PC-9 (cell line): Measurements from ENCODE around the gene ITSN1.
"Not testable (repeated sequence)": the region's sequence is repeated elsewhere in the genome, so short reads cannot be mapped to it uniquely, and the experiment has no call there.

ENCODE experiments used
- EZH2 ChIP-seq: fragments of 200-600 bp; sonication (generic); IDR thresholded peaks from 2 replicates; pipeline ENCODE4 v1.8.0; 2017; ENCODE audit warnings: antibody characterized with exemption, low read depth
- TF ChIP-seq, protein P1 (sequence below): fragments of 200-600 bp; sonication (generic); conservative IDR thresholded peaks from 2 replicates; pipeline ENCODE4 v1.6.1; 2017; ENCODE audit warnings: mixed run types, antibody characterized with exemption, mild to moderate bottlenecking, moderate library complexity

DNA sequence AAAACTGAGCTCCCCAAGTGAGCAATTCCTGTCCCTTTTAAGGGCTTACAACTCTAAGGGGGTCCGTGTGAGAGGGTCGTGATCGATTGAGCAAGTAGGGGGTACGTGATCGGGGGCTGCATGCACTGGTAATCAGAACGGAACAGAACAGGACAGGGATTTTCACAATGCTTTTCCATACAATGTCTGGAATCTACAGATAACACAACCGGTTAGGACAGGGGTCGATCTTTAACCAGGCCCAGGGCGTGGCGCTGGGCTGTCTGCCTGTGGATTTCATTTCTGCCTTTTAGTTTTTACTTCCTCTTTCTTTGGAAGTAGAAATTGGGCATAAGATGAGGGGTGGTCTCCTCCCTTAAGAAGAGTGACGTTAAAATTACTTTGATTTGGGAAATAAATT is 24.7 kb upstream of the ITSN1 start:
- TF ChIP-seq, protein P1, sequence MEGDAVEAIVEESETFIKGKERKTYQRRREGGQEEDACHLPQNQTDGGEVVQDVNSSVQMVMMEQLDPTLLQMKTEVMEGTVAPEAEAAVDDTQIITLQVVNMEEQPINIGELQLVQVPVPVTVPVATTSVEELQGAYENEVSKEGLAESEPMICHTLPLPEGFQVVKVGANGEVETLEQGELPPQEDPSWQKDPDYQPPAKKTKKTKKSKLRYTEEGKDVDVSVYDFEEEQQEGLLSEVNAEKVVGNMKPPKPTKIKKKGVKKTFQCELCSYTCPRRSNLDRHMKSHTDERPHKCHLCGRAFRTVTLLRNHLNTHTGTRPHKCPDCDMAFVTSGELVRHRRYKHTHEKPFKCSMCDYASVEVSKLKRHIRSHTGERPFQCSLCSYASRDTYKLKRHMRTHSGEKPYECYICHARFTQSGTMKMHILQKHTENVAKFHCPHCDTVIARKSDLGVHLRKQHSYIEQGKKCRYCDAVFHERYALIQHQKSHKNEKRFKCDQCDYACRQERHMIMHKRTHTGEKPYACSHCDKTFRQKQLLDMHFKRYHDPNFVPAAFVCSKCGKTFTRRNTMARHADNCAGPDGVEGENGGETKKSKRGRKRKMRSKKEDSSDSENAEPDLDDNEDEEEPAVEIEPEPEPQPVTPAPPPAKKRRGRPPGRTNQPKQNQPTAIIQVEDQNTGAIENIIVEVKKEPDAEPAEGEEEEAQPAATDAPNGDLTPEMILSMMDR, result not testable (repeated sequence)
- not testable (repeated sequence) for TF ChIP-seq EZH2
